ENCODE results near the gene SPINT3. TPM values are rescaled to one million over a fixed set of nuclear protein-coding genes. Genes with fewer than 3 reads are reported as not detected.

SPINT3 gene
- polyA plus RNA-seq, 2 of the 4 experiments (the other 2 are of a cell fraction), result not detected

- TF ChIP-seq ZFP36 (IDR thresholded peaks at IDR 0.05; ENCODE audit: borderline replicate concordance, partially characterized antibody), result no peak
- TF ChIP-seq, protein P1, sequence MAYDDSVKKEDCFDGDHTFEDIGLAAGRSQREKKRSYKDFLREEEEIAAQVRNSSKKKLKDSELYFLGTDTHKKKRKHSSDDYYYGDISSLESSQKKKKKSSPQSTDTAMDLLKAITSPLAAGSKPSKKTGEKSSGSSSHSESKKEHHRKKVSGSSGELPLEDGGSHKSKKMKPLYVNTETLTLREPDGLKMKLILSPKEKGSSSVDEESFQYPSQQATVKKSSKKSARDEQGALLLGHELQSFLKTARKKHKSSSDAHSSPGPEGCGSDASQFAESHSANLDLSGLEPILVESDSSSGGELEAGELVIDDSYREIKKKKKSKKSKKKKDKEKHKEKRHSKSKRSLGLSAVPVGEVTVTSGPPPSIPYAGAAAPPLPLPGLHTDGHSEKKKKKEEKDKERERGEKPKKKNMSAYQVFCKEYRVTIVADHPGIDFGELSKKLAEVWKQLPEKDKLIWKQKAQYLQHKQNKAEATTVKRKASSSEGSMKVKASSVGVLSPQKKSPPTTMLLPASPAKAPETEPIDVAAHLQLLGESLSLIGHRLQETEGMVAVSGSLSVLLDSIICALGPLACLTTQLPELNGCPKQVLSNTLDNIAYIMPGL (CRISPR knock-in tag; IDR thresholded peaks at IDR 0.05; ENCODE audit: borderline replicate concordance), result no peak
These were observed 39.8 kb upstream of the SPINT3 start (continued) for GRCh38 chr20:45555198-45555597.

DNA sequence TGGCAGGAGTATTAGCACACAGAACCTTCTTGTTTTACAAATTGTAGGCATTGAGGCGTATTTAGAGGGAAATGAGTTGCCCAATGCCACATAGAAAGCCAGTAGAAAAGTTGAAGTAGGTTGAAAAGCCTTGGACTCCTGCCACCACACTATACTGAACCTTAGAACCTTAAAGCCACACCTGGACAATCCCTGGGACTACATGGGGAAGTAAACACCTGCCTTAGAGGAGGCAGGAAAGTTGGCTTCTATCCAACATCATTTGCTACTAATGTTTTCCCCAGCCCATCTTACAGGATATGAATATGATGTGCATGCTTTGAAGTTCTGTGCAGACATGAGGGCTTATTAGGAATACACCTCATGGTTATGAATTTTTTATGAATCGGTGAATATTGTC lies 37.0 kb upstream of the SPINT3 start:
- DNase-seq (ENCODE audit: low read depth in 1 of 2, low spot score in 1 of 2), result no peak
- Histone ChIP-seq H3K4me3 (no peak overlapping the region), H3K4me2 (no peak overlapping the region), H3K4me1 (no peaks in the 10 kb centered on the region), H3K9me3 (no peaks in the 10 kb centered on the region), H3K27ac (no peak overlapping the region)
- FAIRE-seq, result no peak
- TF ChIP-seq SREBF2 (IDR thresholded peaks at IDR 0.05), result no peak
- TF ChIP-seq BHLHE40 (IDR thresholded peaks at IDR 0.05; ENCODE audit: low read depth, low read length), result no peak
- TF ChIP-seq JUN (IDR thresholded peaks at IDR 0.05), result no peak
- no peak for TF ChIP-seq NR3C1 (IDR thresholded peaks at IDR 0.05)
- TF ChIP-seq NFE2L2 (conservative IDR thresholded peaks at IDR 0.05; ENCODE audit: low read length), result no peak
- no peak for TF ChIP-seq TFCP2L1 (CRISPR knock-in tag; IDR thresholded peaks at IDR 0.05)
- TF ChIP-seq, protein P1 (CRISPR knock-in tag; IDR thresholded peaks at IDR 0.05; ENCODE audit: borderline replicate concordance), result no peak
- TF ChIP-seq EHMT2 (IDR thresholded peaks at IDR 0.05; ENCODE audit: low read depth), result no peak
- no peak for TF ChIP-seq RCOR1 (IDR thresholded peaks at IDR 0.05; ENCODE audit: low read depth, low read length)
- TF ChIP-seq ELK1 (IDR thresholded peaks at IDR 0.05; ENCODE audit: low read depth, low read length), result no peak
- no peak for TF ChIP-seq REST (IDR thresholded peaks at IDR 0.05)
- TF ChIP-seq, protein P2, sequence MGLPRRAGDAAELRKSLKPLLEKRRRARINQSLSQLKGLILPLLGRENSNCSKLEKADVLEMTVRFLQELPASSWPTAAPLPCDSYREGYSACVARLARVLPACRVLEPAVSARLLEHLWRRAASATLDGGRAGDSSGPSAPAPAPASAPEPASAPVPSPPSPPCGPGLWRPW (IDR thresholded peaks at IDR 0.05), result no peak
- no peak for TF ChIP-seq MAZ (IDR thresholded peaks at IDR 0.05; ENCODE audit: borderline replicate concordance, low read depth, low read length)
- ChIA-PET CTCF (interaction anchor here (2.3 kb wide), 1 partner anchor 219 kb away, joined by 9 read pairs; no protein-coding TSS in a partner anchor), POLR2A (no interaction called here)
- 2% methylated on average over 2 of the region's 2 CpGs for WGBS (ENCODE audit: missing lambda C conversion rate)
- no peak for ATAC-seq

DNA sequence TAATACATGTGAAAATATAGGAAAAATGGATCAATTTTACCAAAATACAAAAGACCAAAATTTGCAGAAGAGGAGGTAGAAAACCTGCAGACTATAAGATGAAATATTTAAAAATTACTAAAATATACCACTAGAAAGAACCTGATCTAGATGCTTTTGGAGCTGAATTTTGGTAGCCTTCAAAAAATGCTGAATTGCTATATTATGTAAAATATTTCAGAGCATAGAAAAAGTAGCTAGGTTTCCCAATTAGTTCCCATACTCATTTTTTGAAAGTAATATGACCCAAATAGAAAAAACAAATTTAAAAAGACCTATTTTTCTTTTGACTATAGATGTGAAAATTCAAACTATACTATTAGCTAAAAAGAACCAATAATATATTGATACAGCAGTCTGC lies 35.3 kb upstream of the SPINT3 start:
- ATAC-seq (no peak), FAIRE-seq (no peak), DNase-seq (ENCODE audit: low read depth in 1 of 2, low spot score in 1 of 2) (no peak)
- no peak overlapping the region for H3K4me2 ChIP-seq
- ChIA-PET POLR2A (no interaction called here), CTCF (interaction anchor here (0.8 to 2.3 kb wide), 2 partner anchors 16 to 220 kb away, joined by 3 to 9 read pairs; no protein-coding TSS in a partner anchor)
- TF ChIP-seq, protein P3, sequence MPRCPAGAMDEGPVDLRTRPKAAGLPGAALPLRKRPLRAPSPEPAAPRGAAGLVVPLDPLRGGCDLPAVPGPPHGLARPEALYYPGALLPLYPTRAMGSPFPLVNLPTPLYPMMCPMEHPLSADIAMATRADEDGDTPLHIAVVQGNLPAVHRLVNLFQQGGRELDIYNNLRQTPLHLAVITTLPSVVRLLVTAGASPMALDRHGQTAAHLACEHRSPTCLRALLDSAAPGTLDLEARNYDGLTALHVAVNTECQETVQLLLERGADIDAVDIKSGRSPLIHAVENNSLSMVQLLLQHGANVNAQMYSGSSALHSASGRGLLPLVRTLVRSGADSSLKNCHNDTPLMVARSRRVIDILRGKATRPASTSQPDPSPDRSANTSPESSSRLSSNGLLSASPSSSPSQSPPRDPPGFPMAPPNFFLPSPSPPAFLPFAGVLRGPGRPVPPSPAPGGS (IDR thresholded peaks at IDR 0.05), result no peak
- peak; percentile 59 for TF ChIP-seq MAFK (IDR thresholded peaks at IDR 0.05; ENCODE audit: partially characterized antibody)
- TF ChIP-seq PHF8 (IDR thresholded peaks at IDR 0.05; ENCODE audit: borderline replicate concordance, low read depth), result no peak
- no peaks in the 10 kb centered on the region for H3K4me1 ChIP-seq
- H3K27ac ChIP-seq, result no peak overlapping the region
- no peaks in the 10 kb centered on the region for H3K9me3 ChIP-seq
- H3K4me3 ChIP-seq, result no peak overlapping the region

Measured in A549 (cell line).